Glutamatergic neuron (in vitro differentiated cells): Measurements from ENCODE around the gene OR3A1. TPM values are rescaled to one million over a fixed set of nuclear protein-coding genes. Genes with fewer than 3 reads are reported as not detected.
"Not testable (repeated sequence)": the region's sequence is repeated elsewhere in the genome, so short reads cannot be mapped to it uniquely, and the experiment has no call there.

Experiments
- DNase-seq: peaks from one replicate; pipeline ENCODE4 v3.0.0; 2022
- H3K27ac Mint-ChIP-seq: one replicate; pipeline ENCODE4 v1.8.0; 2020; ENCODE audit warnings: mild to moderate bottlenecking, mixed read lengths, inconsistent platforms; ENCODE audit not compliant: unreplicated experiment
- H3K27me3 Mint-ChIP-seq: one replicate; pipeline ENCODE4 v1.8.0; 2020; ENCODE audit warnings: mild to moderate bottlenecking, moderate library complexity, mixed read lengths, inconsistent platforms; ENCODE audit not compliant: unreplicated experiment
- H3K36me3 Mint-ChIP-seq: one replicate; pipeline ENCODE4 v1.8.0; 2020; ENCODE audit warnings: mild to moderate bottlenecking, mixed read lengths, inconsistent platforms; ENCODE audit not compliant: unreplicated experiment
- H3K4me1 Mint-ChIP-seq: one replicate; pipeline ENCODE4 v1.8.0; 2020; ENCODE audit warnings: mild to moderate bottlenecking, low read depth, mixed read lengths, inconsistent platforms; ENCODE audit not compliant: unreplicated experiment
- H3K4me3 Mint-ChIP-seq: one replicate; pipeline ENCODE4 v1.8.0; 2020; ENCODE audit warnings: mild to moderate bottlenecking, mixed read lengths, inconsistent platforms; ENCODE audit not compliant: unreplicated experiment
- H3K9me3 Mint-ChIP-seq: one replicate; pipeline ENCODE4 v1.8.0; 2020; ENCODE audit warnings: mild to moderate bottlenecking, moderate library complexity, mixed read lengths, inconsistent platforms; ENCODE audit not compliant: unreplicated experiment
- CTCF ChIP-seq: fragments of 200-600 bp; sonication (generic); IDR thresholded peaks from one replicate; pipeline ENCODE4 v1.5.0; 2021; ENCODE audit not compliant: partially characterized antibody, unreplicated experiment
- long read RNA-seq: library from polyadenylated mRNA; unstranded; transcript quantifications from one replicate; pipeline ENCODE4 v2.0.0, GENCODE V29; 2020; ENCODE audit not compliant: unreplicated experiment
- total RNA-seq: library from RNA; stranded (reverse); fragmentation: NEBNext Ultra II Directional; extraction: Animal tissue kit (Norgen Biotek cat#: 25700); gene quantifications from one replicate; pipeline ENCODE4 v1.2.1, GENCODE V29; 2021; ENCODE audit not compliant: unreplicated experiment

Gene OR3A1
- total RNA-seq: 0.59 TPM
- long read RNA-seq: 0 reads

GRCh38 chr17:3298260-3298659 lies at the start of gene OR3A1:
TSS of gene OR3A1 (minus strand) at chr17:3298360. CDS start at chr17:3292582, 5,778 bp downstream.
- no peak within 1 kb of the TSS for H3K27ac Mint-ChIP-seq
- no peak within 1 kb of the TSS for H3K4me3 Mint-ChIP-seq
- peaks cover 2% of the 10 kb centered on the region for H3K27me3 Mint-ChIP-seq
- no peaks in the 10 kb centered on the region for H3K4me1 Mint-ChIP-seq
- TF ChIP-seq CTCF: no peak
- DNase-seq: no peak
- no peaks in the 10 kb centered on the region for H3K9me3 Mint-ChIP-seq
- H3K36me3 Mint-ChIP-seq: no peaks in the 10 kb centered on the region

GRCh38 chr17:3342782-3343181 lies 44.6 kb upstream of the OR3A1 start:
- DNase-seq, H3K27me3 Mint-ChIP-seq, H3K9me3 Mint-ChIP-seq, H3K27ac Mint-ChIP-seq, H3K4me1 Mint-ChIP-seq, H3K36me3 Mint-ChIP-seq, H3K4me3 Mint-ChIP-seq: not testable (repeated sequence)

- Mint-ChIP-seq H3K9me3 (peaks cover 3% of the 10 kb centered on the region), H3K36me3 (peaks cover 11% of the 10 kb centered on the region), H3K27me3 (peaks cover 2% of the 10 kb centered on the region), H3K4me3 (no peak overlapping the region), H3K4me1 (no peaks in the 10 kb centered on the region), H3K27ac (no peak overlapping the region)
- TF ChIP-seq CTCF: no peak
- no peak for DNase-seq
Observed at GRCh38 chr17:3335876-3336275, 37.7 kb upstream of the OR3A1 start.

- Mint-ChIP-seq H3K27me3 (no peaks in the 10 kb centered on the region), H3K4me1 (no peaks in the 10 kb centered on the region), H3K36me3 (no peaks in the 10 kb centered on the region), H3K9me3 (no peaks in the 10 kb centered on the region), H3K27ac (no peak overlapping the region), H3K4me3 (no peak overlapping the region)
- no peak for TF ChIP-seq CTCF
- DNase-seq: no peak
Observed at GRCh38 chr17:3318336-3318735, 20.2 kb upstream of the OR3A1 start.

GRCh38 chr17:3316836-3317235 lies 18.7 kb upstream of the OR3A1 start:
- no peaks in the 10 kb centered on the region for H3K9me3 Mint-ChIP-seq
- no peak for TF ChIP-seq CTCF

GRCh38 chr17:3308603-3309002 lies 10.4 kb upstream of the OR3A1 start:
- H3K27ac Mint-ChIP-seq: no peak overlapping the region
- DNase-seq: no peak

More at GRCh38 chr17:3316836-3317235, 18.7 kb upstream of the OR3A1 start:
- Mint-ChIP-seq H3K36me3 (no peaks in the 10 kb centered on the region), H3K27ac (no peak overlapping the region), H3K27me3 (no peaks in the 10 kb centered on the region), H3K4me1 (no peaks in the 10 kb centered on the region), H3K4me3 (no peak overlapping the region)
- no peak for DNase-seq

More at GRCh38 chr17:3308603-3309002, 10.4 kb upstream of the OR3A1 start:
- Mint-ChIP-seq H3K9me3 (no peaks in the 10 kb centered on the region), H3K4me1 (no peaks in the 10 kb centered on the region), H3K36me3 (no peaks in the 10 kb centered on the region), H3K27me3 (no peaks in the 10 kb centered on the region), H3K4me3 (no peak overlapping the region)
- TF ChIP-seq CTCF: no peak
